LNCAP (cell line): ENCODE data around the gene GPC5.

Experiments
- TF ChIP-seq, protein P1 (sequence below): fragments of 450-650 bp; IDR thresholded peaks from 2 replicates; pipeline ENCODE4 v1.5.1; 2017; ENCODE audit warnings: mild to moderate bottlenecking

Gene GPC5

DNA sequence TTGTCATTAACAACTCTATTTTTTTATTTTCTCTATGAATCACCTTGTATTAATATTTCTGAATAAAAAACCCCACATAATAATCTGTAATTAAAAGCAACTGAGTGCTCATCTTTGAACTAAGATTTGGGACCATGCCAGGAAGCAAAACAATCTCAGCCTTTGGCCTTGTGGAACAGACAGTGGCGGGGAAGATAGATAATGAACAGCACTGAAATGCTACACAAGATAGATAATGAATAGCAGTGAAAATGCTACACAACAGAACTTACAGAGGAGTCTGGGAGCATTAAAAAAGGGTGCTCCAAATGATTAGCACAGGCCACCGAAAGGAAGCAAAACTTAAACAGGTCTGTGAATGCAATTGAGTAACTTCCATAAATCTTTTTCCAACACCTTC is 134.9 kb downstream of the GPC5 start:
- TF ChIP-seq, protein P1, sequence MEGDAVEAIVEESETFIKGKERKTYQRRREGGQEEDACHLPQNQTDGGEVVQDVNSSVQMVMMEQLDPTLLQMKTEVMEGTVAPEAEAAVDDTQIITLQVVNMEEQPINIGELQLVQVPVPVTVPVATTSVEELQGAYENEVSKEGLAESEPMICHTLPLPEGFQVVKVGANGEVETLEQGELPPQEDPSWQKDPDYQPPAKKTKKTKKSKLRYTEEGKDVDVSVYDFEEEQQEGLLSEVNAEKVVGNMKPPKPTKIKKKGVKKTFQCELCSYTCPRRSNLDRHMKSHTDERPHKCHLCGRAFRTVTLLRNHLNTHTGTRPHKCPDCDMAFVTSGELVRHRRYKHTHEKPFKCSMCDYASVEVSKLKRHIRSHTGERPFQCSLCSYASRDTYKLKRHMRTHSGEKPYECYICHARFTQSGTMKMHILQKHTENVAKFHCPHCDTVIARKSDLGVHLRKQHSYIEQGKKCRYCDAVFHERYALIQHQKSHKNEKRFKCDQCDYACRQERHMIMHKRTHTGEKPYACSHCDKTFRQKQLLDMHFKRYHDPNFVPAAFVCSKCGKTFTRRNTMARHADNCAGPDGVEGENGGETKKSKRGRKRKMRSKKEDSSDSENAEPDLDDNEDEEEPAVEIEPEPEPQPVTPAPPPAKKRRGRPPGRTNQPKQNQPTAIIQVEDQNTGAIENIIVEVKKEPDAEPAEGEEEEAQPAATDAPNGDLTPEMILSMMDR, result no peak

DNA sequence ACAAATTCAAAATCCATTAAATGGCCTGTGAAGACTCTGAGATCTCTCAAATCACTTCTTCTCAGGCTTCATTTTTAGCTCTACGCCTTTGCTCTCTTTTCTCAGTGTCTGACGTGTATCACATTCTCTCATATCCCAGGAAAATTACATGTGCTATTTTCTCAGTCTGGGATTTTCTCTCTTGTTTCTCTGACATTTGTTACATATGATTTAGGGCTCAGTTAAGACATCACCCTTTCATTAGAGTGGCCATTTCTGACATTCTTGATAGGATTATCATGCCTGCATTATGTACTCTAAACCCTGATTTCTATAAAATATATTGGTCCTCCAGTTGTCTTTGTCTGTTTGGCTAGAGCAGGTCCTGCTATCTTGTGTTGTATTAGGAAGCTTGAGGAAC is 136.6 kb downstream of the GPC5 start:
- TF ChIP-seq, protein P1, result no peak

DNA sequence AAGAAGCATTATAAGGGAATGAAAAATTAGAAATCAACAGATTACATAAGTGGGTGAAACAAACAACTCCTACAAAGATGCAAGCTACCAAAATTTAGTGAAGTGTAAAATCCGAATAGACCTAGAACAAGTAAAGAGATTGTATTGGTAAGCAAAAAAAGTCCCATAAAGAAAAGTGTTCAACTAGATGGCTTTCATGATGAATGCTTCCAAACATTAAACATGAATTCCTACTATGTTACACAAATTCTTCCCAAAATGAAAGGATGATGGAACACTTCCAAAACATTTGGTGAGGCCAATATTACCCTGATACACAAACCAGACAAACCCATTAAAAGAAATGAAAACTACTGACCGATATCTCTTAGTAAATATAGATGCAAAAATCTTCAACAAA is 139.0 kb downstream of the GPC5 start:
- TF ChIP-seq, protein P1, result no peak

DNA sequence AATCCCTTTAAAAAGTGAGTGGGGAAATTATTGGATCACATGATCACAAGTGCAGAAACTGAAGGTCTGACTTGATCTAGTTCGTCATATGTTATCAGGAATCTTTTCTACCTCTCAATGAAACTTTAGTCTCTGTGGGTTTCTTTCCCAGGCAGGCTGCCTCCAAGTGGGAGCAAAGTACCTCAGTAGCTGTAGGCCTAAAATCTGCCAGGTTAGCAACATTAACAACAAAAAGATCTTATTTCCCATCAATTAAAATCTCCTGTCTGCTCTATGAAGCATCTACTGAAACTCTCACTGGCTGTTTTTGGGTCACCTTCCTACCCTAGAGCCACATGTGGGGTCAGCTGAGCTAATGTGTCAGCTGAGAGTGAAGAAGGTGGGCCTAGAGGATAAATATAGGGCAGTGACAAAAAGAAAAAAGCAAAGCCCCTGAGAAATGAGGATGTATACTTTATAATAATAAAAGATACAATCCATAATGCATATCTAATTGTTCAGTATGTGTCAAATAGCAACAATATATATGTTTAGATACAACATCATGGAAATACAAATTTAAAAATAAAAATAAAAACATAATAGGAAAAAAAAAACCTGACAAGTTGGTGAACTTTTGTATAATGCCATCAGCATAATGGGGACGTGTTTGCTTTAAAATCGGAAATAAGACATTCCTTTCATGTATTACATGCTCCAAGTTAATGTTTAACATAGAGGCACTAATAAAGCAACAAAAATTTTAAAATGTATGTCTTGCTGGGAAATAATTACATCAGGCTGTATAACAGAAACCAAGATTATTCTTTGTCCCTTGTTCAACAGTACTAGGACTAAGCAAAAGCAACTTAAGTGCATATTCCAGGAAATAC is 141.1 kb downstream of the GPC5 start:
- TF ChIP-seq, protein P1, result no peak

DNA sequence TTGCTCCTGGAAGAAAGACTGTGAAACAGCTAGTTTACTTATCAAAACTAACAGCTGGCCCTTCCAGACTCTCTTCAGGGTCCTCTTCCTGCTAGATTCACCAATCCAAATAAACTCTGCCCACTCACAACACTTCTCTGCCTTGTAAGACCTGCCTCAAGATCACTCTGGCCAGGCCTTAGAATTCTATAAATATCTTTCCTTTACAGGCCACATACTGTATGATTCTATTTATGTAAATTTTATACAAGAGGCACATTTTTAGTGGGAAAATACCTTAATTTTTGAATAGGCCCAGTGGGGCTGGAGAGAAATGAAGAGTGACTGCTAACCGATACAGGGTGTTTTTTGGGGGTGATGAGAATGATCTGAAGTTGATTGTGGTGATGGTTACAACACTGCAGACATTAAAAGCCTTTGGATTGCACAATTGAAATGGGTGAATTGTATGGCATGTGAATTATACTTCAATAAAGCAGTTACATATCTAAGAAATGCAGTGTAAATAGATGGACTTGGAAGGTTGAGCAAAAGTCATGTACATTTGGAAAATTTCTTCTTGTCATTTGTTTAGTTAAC is 141.8 kb downstream of the GPC5 start:
- TF ChIP-seq, protein P1, result no peak

DNA sequence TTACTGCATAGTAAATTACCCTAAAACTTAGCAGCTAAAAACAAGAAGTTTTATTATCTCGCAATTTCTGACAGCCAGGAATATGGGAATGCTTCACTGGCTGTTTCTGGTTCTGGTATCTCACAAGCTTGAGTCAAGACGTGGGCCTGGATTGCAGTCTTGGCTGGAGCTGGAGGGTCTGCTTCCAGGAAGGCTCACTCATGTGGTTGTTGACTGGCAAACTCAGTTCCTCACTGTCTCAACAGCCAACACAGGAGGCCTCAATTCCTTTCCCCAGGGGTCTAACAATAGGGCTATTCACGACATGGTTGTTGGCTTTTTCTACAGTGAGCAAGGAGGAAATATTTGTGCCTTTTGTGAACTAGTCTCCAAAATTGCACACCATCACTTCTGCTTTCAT is 146.3 kb downstream of the GPC5 start:
- TF ChIP-seq, protein P1, result no peak

DNA sequence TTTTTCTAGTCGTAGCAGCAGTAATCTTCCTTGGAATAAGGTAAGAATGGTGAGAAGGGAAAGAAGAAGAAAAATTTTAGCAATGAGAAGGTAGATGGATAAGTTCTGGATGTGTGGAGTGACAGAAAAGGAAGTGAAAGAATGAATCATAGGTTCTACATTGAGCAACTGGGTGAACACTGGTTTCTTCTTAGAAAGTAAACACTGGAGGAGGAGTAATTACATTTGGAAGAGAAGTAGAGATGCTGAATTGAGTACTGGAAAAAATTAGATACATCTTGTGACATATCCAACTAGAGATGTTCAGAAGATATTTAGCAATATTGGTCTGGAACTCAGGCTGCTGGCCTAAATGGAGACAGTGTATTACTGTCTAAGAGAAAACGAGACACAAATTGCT is 148.5 kb downstream of the GPC5 start:
- TF ChIP-seq, protein P1, result no peak
